ENCODE results near the gene DNAJC6.

DNA sequence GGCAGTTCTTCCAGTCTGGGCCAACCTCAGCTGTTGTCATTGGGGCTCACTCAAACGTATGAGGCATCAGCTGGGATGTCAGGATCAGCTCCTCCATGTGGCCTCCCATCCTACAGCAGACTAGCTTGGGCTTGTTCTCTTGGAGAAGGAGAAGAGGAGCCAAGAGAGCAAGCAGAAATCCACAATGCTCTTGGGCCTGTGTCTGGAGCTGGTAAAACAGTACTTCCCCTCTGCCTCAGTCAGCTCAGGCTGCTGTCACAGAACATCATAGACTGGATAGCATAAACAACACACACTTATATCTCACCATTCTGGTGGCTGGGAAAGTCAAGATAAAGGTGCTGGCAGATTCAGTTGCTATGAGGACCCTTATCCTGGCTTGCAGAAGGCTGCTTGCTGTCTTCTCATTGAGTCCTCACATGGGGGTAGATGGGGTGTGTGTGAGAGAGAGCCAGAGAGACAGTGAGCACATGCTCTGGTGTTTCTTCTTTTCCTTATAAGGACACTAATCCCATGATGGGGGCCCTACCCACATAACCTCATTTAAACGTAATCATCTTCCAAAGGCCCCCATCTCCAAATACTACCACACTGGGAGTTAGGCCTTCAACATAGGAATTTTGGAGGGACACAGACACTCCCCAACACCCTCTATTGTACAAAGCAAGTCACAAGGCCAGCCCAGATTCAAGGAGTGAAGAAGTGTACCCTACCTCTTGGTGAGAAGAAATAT lies 16.3 kb upstream of the DNAJC6 start:
- TF ChIP-seq EZH2 (IDR thresholded peaks at IDR 0.05; ENCODE audit: insufficient read depth, poor library complexity, severe bottlenecking) (no peak), EZH2phosphoT487 (IDR thresholded peaks at IDR 0.05; ENCODE audit: insufficient read depth, low read depth) (no peak)
